ENCODE results near the gene LHX4.

LHX4 gene

GRCh38 chr1:180227861-180228647 is 2.0 kb upstream of the LHX4 start:
- no peak for DNase-seq (ENCODE audit: low read depth)

DNA sequence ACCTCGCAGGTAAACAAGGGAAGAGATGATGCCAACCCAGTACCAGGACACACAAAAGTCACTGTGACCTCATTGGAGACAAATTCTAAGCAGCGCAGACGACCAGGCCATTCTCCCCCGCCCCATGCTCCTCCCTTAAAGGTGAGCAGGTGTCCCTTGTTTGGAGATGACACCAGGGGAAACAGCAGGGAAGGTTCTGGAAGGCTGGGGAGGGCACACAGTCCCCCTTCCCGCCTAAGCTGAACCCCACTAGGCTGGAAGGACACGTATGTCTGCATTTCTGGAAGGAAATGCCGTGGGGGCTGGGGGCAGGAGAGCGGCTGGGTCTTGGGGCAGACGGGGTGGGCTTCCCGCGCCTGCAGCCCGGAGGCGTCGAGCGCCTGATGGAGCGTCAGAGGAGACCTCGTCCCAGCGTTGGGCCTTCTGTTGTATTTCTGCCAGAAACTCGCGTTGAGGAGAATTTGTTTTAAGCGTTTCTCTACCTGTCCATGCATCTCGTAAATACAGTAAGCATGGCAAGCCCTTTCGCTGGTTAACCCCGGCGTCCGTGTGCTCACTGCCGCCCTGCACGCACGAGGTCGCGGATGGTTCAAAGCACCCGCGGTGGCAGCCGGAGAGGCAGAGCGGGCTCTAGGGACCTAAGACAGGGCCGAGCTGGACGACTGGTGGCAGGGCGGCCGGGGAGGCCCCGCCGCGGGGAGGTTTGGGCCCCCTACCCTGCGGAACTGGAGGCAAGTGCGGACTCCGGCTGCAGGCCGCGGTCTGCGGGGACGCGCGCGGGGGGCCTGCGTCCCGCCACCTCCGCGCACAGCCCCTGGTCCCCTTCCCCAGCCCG is 1.2 kb upstream of the LHX4 start:
- no peak for DNase-seq (ENCODE audit: low read depth)

- no peak for DNase-seq (ENCODE audit: low read depth)
Observed at GRCh38 chr1:180230416-180230790, 339 bp downstream of the LHX4 start.

DNA sequence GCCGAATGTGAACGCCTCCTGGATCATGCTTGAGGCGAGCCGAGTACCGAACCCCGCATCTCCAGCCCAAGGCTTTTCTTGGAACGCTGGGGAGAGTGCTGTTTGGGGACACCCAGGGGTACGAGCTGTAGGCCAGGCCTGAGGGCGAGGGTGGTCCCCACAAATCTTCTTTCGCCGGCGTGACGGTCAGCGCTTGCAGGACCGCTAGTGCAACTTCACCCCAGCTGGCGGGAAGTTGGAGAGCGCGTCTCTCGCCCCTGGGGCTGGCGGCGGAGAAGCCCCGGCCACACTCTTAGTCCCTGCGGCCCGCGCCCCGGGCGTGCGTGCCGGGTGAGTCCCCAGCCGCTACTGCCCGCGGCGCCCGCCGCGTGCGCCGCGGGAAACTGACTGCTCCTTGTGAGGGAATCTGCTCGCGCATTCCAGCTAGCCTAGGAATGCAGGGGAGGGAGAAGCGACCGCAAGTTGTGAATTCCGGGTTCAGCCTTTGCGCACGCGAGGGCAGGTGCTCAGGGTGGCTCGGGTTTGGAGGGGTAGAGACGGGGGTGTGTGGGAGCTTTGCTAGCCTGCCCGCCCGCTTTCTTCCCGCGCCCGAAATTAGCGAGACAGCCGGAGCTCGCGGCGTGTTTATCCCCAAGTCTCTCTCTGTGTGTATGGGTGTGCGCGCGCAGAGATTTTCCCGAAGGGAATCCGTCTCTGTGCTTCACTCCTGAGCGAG is 884 bp downstream of the LHX4 start:
- no peak for DNase-seq (ENCODE audit: low read depth)

DNA sequence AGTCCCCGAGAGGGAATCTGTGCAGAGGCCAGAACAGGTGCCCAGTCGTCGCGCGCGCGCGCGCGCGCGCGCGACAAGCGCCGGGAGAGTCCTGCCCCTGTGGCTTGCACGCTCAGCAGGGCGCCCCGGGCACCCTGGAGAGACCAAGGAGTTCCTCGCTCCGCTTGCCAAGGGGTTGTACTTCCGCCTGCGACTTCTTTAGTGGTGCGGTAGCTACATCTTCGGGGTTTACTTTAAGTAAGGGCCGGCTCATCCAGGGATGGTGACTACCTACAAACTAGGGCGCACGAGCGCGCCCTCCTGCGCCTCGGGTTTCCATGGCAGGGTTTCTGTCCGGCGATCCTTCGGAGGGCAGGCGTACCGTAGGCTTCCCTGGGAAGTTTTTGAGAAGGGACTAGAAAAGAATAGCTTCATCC is 1.4 kb downstream of the LHX4 start:
- no peak for DNase-seq (ENCODE audit: low read depth)

DNA sequence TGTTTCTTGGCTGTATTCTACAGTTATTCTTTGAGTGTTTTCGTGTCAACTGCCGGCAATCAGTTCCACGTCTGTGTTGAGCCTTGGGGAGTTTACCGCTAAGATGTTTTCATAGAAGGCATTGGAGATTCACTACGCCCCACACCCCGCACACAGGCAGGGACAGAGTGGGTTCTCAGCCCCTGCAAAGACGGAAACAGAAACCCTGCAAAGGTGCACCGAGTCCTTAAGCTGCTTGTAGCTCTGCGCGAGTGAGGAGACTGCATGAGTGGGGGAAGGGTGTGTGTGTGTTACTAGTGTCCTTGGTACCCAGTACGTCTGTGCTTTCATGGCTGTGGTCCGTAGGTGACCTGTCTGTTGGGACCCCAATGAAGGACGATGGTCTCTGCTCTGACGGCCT is 1.9 kb downstream of the LHX4 start:
- no peak for DNase-seq (ENCODE audit: low read depth)

DNA sequence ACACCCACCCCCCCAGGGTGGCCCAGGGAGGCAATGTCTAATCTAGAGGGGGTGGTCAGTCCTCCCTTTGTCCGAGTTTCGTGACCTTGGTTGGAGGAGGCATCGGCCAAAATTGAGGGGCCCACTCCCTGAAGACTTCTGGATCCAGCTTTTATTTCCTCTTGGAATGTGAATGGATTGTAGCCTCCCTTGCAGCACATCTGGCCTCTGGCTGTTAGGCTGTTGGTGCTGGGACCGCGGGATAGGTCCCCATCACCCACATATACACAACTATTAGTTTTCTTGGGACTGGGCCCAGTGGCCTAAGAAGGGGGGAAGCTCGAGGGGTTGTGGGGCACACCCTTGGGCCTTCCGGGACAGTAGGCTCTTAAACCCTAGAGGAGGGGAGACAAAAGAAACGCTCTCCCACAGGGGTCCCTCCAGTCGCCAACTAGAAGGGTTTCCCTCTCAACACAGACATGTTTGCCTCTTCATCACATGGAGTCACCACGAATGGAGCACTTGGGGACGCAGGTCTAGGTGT is 2.5 kb downstream of the LHX4 start:
- DNase-seq (ENCODE audit: low read depth), result no peak

DNA sequence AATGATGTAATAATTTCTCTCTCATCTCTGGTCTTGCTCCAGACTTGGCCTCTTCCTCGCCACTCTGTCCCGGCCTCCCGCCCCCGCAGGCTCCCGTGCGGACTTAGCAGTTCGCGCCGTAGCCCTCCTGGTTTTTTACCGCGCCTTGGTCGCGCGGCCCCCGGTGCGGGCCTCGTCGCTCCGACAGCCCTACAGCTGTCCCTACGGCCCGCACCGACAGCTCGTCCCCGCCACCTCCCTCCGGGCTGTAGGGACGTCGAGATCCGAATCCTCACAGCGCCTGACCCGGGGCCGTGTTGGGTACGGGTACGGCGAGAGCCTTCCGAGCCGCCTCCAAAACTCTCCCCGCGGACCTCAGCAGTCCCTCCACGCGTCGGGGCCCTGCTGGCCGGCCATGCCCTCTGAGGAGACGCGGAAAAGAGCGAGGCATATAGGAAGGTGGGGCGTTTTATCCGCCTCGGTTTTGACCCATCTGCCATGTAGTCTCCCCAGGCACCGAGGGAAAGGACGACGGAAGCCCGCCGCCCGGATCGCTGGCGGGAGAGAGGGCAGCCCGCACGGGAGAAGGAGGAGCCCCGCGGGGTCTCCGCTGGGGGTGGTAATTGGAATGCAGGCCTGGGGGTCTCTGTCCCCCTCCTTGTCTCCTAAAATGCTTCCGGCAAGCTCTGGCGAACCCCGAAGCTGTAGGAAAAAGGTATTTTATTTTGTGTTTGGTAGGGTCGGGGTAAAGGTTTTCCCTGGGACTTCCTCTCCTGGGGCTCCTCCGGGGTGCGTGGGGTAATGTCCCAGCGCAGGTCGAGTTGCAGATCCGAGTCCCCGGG is 3.3 kb downstream of the LHX4 start:
- DNase-seq (ENCODE audit: low read depth), result no peak

DNA sequence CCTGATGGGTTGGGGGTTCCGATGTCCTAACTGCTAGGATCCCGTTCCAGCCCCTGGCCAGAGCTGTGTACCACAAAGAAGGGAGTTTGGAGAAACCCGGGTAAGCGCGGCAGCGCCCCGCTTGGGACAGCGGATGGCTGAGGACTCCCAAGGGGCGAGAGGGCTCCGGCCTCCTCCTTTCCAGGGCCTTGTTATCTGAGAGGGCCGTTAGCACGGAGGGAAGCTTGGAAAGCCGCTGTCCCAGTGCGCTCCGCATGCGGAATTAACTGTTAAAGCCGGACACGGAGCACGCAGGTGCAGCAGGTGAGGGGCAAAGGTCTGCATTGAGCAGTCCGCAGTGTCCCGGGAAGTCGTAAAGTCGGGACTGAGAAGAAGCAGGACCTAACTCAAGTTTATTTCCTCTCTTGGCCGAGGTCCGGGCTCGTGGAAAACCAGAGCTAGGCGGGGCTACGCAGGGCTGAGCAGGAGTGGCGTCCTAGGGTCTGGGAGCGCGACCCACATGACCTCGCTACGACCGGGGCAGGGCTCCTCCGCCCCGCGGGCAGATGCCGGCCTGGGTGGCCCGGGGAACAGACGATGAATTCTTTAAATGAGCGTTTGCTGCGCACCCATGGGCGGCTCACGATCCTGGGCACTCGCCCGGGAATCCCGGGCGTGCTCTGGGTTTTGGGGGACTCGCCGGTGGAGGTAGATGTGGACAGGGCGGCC is 4.5 kb downstream of the LHX4 start:
- no peak for DNase-seq (ENCODE audit: low read depth)

- DNase-seq (ENCODE audit: low read depth), result no peak
Observed at GRCh38 chr1:180235077-180235501, 5.0 kb downstream of the LHX4 start.

DNA sequence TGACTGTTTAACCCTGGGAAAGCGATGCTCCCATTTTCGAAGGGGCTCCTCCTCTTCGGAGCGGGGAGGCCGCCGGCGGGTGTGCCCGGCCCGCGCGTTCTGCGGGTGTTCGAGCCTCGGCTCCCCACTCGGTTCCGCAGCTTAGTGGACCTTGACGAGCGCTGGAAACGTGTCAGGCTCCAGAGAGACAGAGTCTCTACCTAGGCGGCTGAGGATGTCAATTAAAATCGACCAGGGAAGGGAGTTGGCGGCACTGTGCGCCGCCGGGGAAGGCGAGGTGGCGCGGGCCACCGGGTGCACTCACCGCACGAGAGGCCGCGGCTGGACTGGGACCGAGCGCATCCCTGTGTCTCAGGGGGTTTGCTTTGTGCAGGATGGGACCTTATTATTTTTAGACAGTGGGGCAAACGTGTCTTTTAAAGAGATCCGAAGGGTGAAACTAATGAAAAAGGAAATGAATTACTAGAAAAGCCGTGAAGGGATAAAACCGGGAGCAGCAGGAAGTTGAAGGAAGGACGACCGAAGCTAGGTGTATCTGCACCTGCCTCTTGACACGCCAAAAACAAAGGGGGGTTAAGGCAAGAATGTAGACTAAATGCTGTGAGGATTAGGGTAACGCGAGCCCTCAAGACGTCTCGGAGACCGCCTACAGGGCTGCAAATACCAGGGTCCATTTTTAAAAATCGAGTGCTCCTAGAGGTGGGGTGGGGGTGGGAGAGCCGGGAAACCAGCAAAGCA is 5.6 kb downstream of the LHX4 start:
- no peak for DNase-seq (ENCODE audit: low read depth)

- no peak for DNase-seq (ENCODE audit: low read depth)
Observed at GRCh38 chr1:180236698-180237509, 6.8 kb downstream of the LHX4 start.

DNA sequence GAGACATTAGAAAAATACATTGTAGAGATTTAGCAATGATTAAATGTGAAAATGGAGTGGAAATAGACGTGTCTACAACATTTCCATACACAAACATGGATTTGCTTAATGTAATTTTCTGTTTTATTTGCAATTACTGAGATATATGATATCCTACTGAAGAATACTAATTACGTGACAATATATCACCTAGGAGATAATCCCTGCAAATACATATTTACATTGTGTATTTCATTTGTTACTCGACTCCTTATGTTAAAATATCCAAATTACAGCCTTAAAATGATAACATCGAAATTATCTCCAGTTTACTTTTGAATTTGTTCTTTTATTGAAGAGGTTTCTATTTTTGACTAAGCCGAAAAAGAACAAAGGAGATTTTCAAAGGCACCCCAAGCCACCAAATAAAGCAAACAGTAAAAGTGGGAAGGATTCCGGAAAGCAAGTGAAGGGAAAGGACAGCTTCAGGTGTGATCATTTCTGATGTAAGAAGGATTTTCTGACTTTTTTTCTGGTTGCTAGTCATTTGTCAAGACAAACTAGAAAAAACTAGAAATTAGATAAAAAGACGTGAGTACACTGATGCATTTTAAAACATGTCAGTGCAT is 7.9 kb downstream of the LHX4 start:
- DNase-seq (ENCODE audit: low read depth), result no peak

- no peak for DNase-seq (ENCODE audit: low read depth)
Observed at GRCh38 chr1:180238675-180239074, 8.6 kb downstream of the LHX4 start.

DNA sequence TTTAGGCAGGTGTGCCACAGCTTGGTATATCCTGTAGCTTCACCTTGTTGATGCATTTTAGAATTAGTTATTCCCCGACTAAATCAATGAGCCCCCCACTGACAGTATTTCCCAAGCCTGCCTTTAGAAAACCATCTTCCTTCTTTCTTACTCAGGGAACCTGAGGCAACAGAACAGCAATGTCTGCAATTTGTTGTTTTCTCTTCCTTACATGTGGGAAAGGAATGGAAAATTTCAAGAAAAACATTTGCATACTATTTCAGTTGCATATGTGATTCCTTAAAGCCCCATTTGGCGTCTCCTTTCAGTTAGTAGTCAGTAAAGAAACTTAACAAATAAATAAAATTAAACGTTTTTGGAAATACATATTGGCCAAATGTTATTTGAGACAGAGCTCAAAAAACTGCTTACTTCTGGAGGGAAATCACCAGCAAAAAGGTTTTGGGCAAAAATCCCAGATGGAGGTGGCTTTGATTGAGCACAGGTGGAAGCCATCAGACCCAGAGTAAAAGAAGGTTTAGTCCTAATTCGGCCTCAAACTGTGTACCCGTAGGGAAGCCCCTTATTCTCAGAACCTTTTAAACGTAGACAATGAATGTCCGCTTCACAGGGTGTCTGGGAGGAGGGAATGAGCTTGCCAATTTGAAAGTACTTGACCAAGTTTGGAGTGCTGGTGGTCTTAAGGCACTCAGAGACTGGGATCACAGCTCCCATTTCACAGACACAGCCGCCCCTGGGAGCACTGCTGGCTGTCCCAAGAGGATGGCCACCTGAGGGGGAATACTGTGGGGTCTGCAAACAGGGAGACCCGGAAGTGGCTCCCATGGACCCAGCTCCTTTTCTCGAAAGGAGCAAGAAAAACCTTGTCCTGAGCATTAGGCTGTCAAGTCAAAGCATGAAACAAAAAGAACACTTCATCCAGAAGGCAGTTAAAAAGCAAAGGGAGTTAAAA is 9.4 kb downstream of the LHX4 start:
- no peak for DNase-seq (ENCODE audit: low read depth)

DNA sequence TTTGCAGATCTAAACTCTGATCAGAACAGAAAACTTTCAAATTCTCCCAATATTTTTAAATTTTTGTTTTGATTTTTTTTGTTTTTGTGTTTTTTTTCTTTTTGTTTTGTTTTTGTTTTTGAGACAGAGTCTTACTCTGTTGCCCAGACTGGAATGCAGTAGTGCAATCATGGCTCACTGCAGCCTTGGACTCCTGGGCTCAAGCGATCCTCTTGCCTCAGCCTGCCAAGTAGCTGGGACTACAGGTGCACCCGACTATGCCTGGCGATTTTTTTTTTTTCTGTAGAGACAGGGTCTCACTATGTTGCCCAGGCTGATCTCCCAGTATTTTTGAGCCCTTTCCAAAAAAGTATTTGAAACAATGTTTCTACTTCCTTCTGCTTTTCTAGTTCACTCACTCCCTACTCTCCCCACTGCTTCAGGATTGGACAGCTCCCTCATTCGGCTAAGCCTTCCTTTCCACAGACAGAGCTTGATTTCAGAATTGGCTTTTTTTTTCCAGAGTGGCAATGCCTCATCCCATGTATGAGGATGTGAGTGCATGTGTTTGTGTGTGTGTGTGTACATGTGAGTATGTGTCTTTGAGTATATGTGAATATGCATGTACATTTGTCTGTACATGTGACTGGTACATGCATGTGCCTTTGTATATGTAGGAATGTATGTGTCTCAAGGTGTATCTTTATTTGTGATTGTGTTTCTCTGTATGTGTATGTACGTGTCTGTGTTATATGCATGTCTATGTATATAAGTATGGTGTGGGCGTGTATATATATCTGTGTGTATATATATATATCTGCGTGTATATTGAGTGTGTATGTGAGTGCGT is 11.9 kb downstream of the LHX4 start:
- no peak for DNase-seq (ENCODE audit: low read depth)

All from T-helper 22 cell (primary cell).